Dedifferentiated amniotic fluid mesenchymal stem cell (primary cell): Measurements from ENCODE around the gene PFKFB4.
"Not testable (repeated sequence)": the region's sequence is repeated elsewhere in the genome, so short reads cannot be mapped to it uniquely, and the experiment has no call there.

ENCODE experiments used
- DNase-seq: peaks from one replicate; pipeline ENCODE4 v3.0.0-alpha.2; 2016; ENCODE audit errors: extremely low spot score

Gene PFKFB4

DNA sequence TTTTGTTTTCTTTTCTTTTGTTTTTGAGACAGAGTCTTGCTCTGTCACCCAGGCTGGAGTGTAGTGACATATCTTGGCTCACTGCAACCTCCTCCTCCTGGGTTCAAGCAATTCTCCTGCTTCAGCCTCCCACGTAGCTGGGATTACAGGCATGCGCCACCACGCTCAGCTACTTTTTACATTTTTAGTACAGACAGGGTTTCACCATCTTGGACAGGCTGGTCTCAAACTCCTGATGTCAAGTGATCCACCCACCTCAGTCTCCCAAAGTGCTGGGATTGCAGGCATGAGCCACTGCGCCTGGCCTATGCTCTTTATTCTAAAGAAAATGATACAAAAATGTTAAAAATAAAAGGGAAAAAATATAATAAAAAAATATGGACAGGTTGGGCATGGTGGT, 25.9 kb downstream of the PFKFB4 start:
- DNase-seq = not testable (repeated sequence)

DNA sequence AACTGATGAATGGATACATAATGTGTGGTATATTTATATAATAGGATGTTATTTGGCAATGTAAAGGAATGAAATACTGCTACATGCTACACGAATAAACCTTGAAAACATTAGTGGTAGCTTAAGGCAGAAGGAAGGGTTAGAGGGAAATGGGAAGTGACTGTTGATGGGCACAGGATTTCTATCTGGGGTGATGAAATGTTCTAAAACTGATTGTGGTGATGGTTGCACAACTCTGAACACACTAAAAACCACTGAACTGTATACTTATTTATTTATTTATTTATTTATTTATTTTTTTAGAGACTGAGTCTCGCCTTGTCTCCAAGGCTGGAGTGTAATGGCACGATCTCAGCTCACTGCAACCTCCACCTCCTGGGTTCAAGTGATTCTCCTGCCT, 27.8 kb downstream of the PFKFB4 start:
- DNase-seq = no peak

DNA sequence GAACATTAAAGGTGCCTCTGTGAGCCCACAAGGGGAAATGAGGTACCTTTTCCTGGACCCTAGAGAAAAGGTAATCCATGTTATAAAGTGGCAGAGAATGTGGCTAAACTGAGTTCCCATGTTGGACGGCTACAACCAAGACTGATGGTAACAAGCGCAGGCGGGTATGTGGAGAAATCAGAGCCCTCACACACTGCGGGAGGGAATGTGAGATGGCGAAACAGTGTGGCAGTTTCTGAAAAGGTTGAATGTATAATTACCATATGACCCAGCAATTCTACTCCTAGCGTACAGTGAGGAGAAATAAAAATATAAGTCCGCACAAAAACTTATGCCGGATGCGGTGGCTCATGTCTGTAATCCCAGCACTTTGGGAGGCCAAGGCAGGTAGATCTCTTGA, 28.6 kb downstream of the PFKFB4 start:
- no peak for DNase-seq

DNA sequence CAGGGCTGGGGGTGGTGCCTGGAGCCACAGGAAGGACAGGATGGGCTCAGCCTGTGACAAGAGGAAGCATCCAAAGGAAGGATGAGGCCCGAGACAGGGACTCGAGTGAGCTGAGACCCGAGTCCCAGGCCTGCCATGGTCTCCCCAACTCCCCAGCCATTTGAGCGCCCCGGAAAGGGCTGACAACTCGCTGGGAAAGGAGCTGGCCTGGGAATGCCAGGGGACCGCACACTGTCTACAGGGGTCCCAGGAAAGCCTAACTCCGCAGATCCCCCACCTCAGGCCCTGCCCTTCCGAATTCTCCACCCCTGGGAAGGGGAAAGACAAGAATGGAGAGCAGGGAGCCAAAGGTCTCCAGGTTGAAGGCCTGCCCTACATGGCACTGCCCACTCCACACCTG, 31.6 kb downstream of the PFKFB4 start:
- no peak for DNase-seq

DNA sequence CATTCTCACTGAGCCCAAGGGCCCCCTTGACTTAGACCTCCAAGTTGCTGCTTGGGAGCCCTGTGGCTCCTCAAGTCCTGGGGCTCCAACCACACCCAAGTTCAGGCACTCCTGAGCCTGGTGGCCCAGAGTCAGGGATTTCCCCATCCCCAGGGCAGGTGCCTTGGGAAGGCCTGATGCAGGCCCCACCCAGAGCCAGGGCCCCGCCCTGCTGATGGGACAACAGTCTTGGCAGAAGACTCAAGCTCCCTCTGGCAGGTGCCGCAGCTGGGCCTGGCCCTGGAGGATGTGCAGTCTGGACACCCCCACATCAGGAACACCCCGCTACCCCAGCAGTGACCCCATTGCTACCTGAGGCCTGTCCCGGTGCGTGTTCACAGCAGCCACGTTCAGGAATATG, 35.0 kb downstream of the PFKFB4 start:
- no peak for DNase-seq

DNA sequence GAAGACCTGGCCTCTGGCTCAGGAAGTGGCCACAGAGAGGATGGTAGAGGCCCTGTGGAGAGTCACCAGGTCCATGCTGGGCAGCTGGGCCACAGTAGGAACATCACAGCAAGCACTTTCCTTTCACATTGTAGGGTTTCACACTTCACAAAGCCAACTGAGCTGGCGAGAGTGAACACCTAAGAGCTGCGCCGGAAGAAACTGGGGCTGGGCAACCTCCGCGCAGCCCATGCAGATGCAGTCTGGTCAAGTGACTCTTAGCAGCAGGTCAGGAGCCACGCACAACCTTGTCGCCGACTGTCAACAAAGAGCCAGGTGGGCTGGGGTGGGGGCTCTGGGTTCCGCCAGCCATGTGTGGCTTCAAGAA, 37.3 kb downstream of the PFKFB4 start:
- DNase-seq = no peak

DNA sequence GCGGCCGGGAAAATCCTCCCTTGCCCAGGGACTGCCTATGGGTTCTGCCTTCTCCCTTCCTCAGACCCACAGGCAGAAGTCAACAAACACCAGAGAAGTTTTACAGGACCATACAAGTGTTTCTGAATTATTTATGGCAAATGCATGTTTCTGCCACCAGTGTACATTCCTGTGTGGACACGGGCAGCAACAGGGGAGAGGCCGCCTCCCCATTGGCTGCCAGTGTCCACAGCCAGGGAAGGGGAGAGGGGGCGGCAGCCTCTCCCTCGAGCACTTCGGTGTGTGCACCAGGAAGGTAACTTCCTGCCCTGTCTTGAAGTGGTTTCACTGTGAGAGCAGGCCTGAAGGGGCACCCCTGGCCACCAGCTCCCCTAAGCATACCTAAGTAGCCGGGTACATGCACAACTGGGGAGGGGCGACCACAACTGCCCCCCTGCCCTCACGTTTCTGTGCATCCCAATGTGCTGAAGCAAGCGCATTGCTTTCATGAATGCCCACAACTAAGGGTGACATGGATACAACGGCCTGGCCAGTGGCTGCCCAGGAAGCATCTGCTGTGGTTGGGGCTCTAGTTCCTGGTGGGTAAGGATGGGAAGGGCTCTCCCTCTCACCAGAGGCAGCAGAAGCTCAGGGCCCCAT, 37.8 kb downstream of the PFKFB4 start:
- DNase-seq = no peak

DNA sequence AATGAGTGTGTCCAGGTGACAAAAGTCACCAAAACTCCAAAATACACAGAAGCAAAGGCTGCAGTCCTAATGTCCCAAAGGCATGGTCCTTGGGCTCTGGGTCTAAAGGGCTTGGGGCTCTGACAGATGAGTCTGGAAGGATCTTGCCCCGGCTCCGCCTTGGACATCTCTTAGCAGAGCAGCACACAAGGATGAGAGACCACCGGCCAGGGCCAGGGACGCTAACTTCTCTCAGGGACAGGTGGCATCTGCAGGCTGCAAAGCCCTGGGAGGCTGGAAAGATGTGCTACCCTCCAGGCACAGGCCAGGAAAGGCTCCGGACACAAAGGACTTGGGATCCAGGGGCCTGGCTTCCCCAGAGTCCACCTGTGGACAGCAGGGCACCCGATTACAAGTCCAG, 38.5 kb downstream of the PFKFB4 start:
- no peak for DNase-seq

DNA sequence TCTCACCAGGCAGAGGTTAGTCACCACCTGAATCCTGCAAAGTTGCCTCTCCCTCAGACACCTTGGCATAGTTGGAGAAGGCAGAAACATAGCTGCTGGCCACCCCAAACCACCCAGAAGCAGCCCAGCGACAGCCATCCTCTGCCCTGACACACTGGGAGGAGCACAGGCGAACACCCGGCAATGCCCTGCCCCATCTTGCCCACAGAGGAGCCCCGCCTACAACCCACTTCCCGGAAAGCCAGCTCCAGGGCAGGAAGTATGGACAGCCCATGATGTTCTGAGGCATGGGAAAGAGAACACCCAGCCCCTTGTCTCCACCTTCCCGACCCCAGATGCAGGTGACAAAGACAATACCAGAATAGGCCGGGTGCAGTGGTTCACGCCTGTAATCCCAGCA, 40.0 kb downstream of the PFKFB4 start:
- DNase-seq = no peak

DNA sequence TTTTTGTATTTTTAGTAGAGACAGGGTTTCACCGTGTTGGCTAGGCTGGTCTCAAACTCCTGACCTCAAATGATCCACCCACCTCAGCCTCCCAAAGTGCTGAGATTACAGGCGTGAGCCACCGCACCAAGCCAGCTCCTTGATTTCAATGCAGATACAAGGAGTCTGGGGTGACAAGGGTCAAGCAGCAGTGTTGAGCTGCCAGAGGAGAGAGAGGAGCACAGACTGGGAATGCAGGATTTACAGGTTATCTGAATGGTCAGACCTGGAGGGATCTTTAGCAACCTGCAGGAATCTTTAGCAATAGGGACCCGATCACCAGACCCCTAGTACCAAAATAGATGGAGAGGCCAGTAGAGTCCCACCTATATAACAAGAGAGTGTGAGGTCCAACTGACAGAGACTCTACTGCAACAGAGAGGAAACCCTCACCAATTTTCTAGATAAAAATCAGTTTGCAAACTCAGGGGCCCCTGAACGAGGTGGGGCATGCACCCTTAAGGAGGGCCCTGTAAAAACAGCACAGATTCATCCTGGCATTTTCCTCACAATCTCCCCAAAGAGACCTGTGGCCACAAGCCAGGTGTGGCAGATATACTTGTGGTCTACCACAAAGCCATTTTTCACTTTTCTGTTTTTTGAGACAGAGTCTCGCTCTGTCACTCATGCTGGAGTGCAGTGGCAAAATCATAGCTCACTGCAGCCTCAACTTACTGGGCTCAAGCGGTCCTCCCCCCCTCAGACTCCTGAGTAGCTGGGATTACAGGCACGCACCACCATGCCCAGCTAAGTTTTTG, 42.0 kb downstream of the PFKFB4 start:
- no peak for DNase-seq

DNA sequence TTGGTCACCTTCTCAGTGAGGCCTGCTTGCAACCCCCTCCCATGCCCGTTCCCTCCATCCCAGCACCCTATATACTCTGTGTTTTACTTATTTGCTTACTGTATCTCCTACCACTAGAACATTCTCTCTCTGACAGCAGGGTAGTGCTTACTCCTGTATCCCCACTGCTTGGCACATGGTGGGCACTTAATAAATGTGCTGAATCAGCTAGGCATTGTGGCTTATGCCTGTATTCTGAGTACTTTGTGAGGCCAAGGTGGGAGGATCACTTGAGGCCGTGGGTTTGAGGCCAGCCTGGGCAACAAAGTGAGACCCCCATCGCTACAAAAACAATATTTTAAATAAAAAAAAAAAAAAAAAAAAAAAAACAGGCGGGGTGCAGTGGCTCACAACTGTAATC, 45.1 kb downstream of the PFKFB4 start:
- DNase-seq = no peak

DNA sequence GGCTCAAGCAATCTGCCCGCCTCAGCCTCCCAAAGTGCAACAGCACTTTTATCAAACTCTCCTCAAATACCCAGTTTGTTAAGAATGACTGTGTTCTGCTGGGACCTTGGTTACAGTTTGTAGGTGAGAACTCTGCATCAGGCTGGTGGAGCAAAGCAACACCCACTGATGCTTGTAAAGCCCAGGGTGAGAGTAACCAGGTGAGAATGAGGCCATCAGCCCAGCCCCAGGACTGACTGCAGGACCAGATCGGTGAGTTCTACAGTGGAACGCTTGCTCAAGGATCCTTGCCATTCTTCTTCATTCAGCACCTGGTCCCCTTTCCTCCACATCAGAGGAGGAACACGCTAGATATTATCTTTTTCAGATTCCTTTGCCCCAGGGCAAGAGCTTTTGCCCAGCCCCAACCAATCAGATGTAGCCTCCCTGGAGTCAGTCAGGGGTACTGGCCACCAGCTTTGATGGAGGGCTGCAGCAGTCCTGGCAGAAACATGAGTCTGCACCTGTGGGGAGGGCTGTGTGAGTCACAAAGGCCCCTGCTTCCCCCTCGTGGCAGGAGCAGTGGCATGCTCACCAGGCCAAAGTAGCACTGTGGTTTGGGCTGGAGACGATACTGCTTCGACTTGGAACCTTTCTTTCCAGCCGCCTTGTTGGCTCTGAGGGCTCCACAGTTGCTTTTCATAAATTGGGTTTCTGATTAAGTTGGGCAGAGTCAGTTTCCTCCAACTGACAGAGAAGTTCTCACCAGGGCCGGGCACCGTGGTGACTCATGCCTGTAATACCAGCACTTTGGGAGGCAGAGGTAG, 49.1 kb downstream of the PFKFB4 start:
- no peak for DNase-seq

DNA sequence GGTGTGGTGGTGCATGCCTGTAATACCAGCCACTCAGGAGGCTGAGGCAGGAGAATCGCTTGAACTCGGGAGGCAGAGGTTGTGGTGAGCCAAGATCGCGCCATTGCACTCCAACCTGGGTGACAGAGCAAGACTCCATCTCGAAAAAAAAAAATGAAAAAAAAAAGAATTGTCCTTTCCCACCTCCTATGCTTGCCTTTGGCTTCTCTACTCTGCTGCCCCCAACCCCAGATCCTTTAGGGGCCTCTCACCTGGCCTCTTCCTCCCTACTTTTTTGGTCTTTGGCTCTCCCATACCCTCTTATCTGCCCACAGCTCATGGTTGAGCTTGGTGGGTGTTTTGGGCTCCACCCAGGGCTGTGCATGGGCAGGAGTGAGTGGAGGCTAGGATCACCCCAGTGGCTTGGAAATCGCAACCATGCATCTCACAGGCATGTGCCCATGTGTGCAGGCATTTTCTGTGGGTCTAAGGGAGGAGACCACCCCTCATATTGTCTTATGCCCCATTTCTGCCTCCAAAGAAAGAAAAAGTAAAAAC, 50.6 kb downstream of the PFKFB4 start:
- DNase-seq = no peak

DNA sequence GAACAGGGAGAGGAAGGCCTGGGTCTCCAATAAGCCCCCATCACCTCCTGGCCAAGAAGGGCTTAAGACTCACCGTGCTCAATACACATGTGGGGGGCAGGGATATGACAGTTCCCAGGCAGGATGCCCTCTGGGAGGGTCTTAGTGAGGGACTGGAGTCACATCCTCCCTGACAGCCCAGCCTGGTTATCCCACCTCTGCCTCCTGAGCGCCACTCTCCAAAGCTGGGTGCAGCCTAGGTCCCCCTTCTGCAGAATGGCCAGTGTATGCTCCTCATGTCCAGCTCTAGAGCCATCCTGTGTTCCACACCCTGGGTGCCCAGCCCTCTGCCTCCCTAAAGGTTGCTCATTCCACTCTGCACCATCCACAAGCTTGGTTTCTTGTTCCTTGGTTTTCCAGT, 51.5 kb downstream of the PFKFB4 start:
- DNase-seq = no peak

DNA sequence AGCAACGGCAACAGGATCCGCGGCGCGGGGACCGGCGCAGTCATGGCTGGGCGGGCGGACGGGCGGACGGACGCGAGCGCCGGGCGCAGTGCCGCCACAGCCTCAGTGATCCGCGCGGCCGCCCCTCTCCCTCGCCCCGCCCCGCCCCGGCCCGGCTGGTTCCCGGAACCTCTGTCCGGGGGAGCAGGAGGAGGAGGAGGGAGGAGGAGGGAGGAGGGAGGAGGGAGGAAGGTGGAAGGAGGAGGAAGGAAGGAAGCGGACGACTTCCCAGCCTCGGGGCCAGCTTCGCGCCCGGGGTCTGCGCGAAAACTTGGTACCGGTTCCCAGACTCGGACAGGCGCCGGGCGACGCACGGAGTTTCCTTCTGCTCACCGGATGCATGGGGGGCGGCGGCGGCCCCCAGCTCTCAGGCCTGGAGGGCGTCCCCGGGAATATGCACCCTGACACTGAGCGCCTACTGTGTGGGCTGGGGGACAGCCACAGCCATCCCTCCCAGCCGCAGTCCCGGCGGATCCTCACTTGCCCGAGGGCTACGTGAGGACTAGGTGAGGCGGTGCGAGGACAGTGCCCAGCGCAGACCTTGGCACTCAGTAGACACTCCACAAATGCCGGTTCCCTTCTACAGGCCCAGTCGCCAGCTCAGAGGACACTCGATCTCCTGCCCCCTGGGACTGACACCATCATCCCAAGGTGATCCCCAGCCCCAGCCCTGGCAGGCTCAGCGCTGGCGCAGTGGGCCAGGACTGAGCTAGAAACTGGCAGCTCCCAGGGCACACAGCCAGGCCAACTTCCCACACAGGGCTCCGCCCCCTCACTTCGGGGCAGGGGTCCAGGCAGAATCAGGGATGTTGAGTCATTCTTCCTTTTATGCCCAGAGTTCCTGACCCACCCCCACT, 52.3 kb downstream of the PFKFB4 start, which contains the start of gene SHISA5:
Gene SHISA5 (minus strand): TSS at position 124 of the 896 bp plus-strand sequence. CDS start 80 bp downstream, at position 44.
- peak; percentile 36 for DNase-seq

DNA sequence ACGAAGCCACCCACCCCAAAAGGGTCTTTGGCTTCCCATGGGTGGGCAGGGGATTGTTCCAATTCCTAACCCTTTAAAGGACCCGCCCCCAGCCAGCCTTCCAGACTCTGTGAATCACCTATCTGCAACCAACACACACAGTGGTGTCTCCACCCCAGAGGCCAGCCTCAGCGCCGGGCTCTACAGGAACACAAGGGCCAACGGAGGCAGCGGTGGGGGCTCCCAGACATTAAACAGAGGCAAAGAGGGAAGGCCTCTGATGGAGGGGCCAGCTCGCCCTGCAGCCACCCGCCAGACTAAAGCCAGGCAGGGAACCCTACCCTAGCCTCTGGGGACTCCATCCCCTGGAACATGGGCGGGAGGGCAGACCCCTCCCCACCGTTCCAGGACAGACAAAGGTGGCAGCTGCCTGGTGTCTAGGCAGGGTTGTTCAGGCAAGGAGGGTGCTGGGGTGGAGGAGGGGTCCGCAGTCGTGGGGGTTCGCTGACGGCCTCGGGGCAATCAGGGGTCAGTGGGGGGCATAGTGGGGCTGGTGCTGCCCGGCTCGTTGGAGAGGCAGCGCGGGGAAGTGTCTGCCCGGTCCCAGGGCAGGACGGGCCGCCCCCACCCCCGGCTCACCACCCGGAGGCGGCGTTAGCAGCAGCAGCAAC, 53.1 kb downstream of the PFKFB4 start:
- DNase-seq = peak; percentile 32

DNA sequence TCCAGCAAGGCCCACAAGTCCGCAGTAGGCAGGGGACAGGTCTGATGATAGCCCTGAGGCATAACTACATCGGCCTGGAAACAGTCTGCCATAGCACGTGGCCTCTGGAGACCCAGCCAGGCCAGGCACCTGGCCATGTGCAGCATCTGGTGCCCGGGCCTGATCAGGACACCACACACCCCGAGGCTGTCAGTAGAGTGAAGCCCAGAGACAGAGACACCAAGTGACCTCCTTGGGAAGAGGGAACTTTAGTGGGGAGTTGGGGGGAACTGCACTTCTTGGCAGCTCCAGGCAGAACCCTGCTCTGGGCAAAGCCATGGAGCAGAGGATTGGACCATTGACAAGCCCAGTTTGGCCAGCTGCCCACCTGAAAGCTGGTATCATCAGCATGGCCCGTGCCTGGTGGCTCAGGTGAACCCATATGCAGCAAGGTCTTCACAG, 53.9 kb downstream of the PFKFB4 start:
- no peak for DNase-seq

DNA sequence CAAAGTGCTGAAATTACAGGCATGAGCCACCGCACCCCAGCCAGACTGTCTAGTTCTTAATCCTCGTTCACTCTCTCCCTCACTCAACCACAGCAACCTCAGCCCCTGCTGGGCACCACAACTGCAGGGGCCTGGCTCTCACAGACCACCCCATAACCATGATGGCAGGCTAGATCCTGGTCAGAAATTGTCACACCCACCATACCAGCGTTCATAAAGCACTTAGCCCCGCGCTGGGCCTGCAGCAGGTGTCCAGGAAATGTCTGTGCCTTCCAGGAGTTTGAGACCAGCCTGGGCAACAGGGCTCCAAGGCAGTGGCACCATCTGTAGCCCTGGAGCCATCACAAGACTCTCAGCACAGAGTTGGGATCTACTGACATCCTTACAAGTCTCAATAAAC, 54.5 kb downstream of the PFKFB4 start:
- no peak for DNase-seq

DNA sequence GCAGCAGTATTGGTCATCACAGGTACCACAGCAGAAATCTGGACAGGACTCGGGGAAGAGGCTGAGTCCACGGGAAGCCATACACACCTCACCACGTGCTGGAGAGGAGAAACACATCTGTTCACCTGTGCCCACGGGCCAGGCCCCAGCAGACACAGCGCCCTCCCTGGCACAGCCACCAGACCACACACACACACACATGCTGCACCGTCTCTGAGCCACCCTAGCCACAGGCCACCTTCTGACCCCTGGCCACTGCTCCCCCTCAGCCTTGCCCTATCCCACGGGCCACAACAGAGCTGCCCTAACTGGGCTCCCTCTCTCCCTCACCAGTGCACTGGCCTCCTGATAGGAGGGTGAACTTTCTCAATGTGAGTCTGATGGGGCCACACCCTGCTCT, 55.4 kb downstream of the PFKFB4 start:
- no peak for DNase-seq

DNA sequence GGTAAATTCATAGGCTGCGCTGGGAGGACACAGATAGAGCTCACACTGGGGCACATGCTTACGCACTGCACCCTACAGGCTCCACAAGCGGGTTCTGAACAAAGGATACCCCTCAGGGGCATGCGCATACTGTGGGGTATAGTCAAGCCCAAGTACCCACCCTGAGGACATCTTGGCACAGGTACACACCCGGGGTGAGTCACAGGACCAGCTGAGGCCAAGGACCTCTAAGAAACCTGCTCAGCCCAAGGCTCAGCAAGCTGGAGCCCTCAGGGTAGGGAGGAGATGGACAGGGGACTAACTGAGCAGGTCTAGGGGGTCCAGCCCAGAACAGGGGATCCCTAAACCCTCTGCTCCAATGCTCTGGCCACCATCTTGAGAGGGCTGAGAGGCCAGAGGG, 55.9 kb downstream of the PFKFB4 start:
- no peak for DNase-seq

DNA sequence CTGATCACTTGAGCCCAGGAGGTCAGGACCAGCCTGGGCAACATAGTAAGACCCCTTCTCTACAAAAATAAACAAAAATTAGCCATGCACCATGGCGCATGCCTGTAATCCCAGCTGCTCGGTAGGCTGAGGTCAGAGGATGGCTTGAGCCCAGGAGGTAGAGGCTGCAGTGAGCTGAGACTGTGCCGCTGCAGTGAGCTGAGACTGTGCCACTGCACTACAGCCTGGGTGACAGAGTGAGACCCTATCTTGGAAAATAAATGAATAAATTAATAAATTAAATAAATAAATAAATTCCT, 63.5 kb downstream of the PFKFB4 start:
- no peak for DNase-seq
